Femur (tissue), 1 donor: ENCODE measurements around the gene RAMACL.
A peak's percentile ranks its signal among the peaks of the same experiment; 100 is the strongest.
"Not testable (repeated sequence)": the region's sequence is repeated elsewhere in the genome, so short reads cannot be mapped to it uniquely, and the experiment has no call there.

ENCODE experiments used
- DNase-seq: peaks from one replicate; pipeline ENCODE4 v3.0.0-alpha.2; 2017

Gene RAMACL

GRCh38 chr6:166553563-166554271 is 32.8 kb downstream of the RAMACL start:
- no peak for DNase-seq

- DNase-seq: no peak
Observed at GRCh38 chr6:166552600-166552999, 33.9 kb downstream of the RAMACL start.

- DNase-seq: no peak
Observed at GRCh38 chr6:166551754-166552495, 34.6 kb downstream of the RAMACL start.

GRCh38 chr6:166546653-166547052 is 39.8 kb downstream of the RAMACL start:
- no peak for DNase-seq

- DNase-seq: peak; percentile 0
Observed at GRCh38 chr6:166545156-166546034, 41.1 kb downstream of the RAMACL start.

GRCh38 chr6:166544296-166544605 is 42.2 kb downstream of the RAMACL start:
- DNase-seq: peak; percentile 5

GRCh38 chr6:166543603-166544295 is 42.7 kb downstream of the RAMACL start:
- peak; percentile 5 for DNase-seq

- DNase-seq: peak; percentile 8
Observed at GRCh38 chr6:166542580-166542912, 43.9 kb downstream of the RAMACL start.

GRCh38 chr6:166541876-166542579 is 44.5 kb downstream of the RAMACL start:
- DNase-seq: no peak

GRCh38 chr6:166541366-166541765 is 45.1 kb downstream of the RAMACL start:
- DNase-seq: no peak

- DNase-seq: no peak
Observed at GRCh38 chr6:166540631-166541331, 45.7 kb downstream of the RAMACL start.

- no peak for DNase-seq
Observed at GRCh38 chr6:166539543-166539942, 46.9 kb downstream of the RAMACL start.

GRCh38 chr6:166539011-166539385 is 47.5 kb downstream of the RAMACL start:
- DNase-seq: not testable (repeated sequence)

GRCh38 chr6:166538297-166539010 is 48.0 kb downstream of the RAMACL start:
- DNase-seq: no peak

GRCh38 chr6:166534658-166535406 is 51.6 kb downstream of the RAMACL start:
- no peak for DNase-seq

- DNase-seq: no peak
Observed at GRCh38 chr6:166533205-166533824, 53.2 kb downstream of the RAMACL start.
